Right lobe of liver (tissue), 6 donors: ENCODE measurements around the gene IGLL5. TPM values are rescaled to one million over a fixed set of nuclear protein-coding genes. Genes with fewer than 3 reads are reported as not detected.

ENCODE experiments used
- ATAC-seq, 4 donors: fragments of 200-7000 bp; cut with Tn5 transposase; one replicate each; pipeline ENCODE4 v1.9.1; 2020; ENCODE audit warnings: mild to moderate bottlenecking in 4 of 4, moderate library complexity in 4 of 4
- DNase-seq, 3 donors: peaks; one replicate each; pipeline ENCODE4 v3.0.0-alpha.2; 2020
- H3K27ac ChIP-seq, 3 donors: fragments of 200-600 bp; one replicate each; pipeline ENCODE4 v1.8.0; 2022
- H3K27me3 ChIP-seq, 2 donors: fragments of 200-600 bp; one replicate each; pipeline ENCODE4 v1.8.0; 2022
- H3K36me3 ChIP-seq, 4 donors: fragments of 200-600 bp; sonication (generic) in 1 of 4; one replicate each; pipeline versions ENCODE4 v1.5.1 to v1.8.0; 2017 to 2022; ENCODE audit warnings: control low read depth in 1 of 4
- H3K4me1 ChIP-seq, 4 donors: fragments of 200-600 bp; sonication (generic) in 1 of 4; one replicate each; pipeline versions ENCODE4 v1.5.1 to v1.8.0; 2017 to 2022; ENCODE audit warnings: control low read depth in 1 of 4
- H3K4me3 ChIP-seq, 3 donors: fragments of 200-600 bp; one replicate each; pipeline ENCODE4 v1.8.0; 2022
- H3K9me3 ChIP-seq, 4 donors: fragments of 200-600 bp; sonication (generic) in 1 of 4; one replicate each; pipeline versions ENCODE4 v1.5.1 to v1.8.0; 2017 to 2022; ENCODE audit warnings: control low read depth in 1 of 4
- POLR2A ChIP-seq: fragments of 450-650 bp; IDR thresholded peaks from one replicate; pipeline ENCODE4 v1.6.1; 2017; ENCODE audit warnings: antibody characterized with exemption, mild to moderate bottlenecking
- WGBS: methylation state at CpG from one replicate; pipeline ENCODE4 v1.1.6; 2018; ENCODE audit warnings: low coverage, low lambda C conversion rate; ENCODE audit not compliant: insufficient coverage; ENCODE audit errors: missing lambda C conversion rate; 5-methylcytosine and 5-hydroxymethylcytosine counted together
- intact Hi-C, 2 donors: fragments of 100-400 bp; cut with DNase I; formaldehyde crosslinking; loops; one replicate each; pipeline versions ENCODE4 v1.11.2 to v1.14.1; 2022
- total RNA-seq, 6 experiments: library from RNA; depleted of rRNA in 2 of 6; stranded (reverse); fragments of >200 nt in 2 of 6; fragmentation: NEBNext Ultra II Directional in 3 of 6; extraction: Animal tissue kit (Norgen Biotek cat#: 25700) in 3 of 6; gene quantifications; one replicate each; pipeline versions ENCODE4 v1.1.0 to v1.2.4, GENCODE V29; 2016 to 2023
- TF ChIP-seq, protein P1 (sequence below), 4 donors: fragments of 200-600 bp in 3 of 4; fragments of 450-650 bp in 1 of 4; IDR thresholded peaks; one replicate each; pipeline versions ENCODE4 v1.5.1 to v1.8.0; 2016 to 2022; ENCODE audit warnings: antibody characterized with exemption in 4 of 4, mild to moderate bottlenecking in 2 of 4
- donor health status: DM: no; HTN: yes; CAD: no.
- donor health status: DM: no; HTN: no; CAD: no.
- donor health status: DM: no; HTN: no; CAD: no.
- donor health status: DM: no; HTN: yes; CAD: no.
- donor health status: DM: no; HTN: yes; CAD: no.

IGLL5 gene
- total RNA-seq, 6 experiments from 2014 or later, result 1.6 to 4.1 (median 3.1) TPM

DNA sequence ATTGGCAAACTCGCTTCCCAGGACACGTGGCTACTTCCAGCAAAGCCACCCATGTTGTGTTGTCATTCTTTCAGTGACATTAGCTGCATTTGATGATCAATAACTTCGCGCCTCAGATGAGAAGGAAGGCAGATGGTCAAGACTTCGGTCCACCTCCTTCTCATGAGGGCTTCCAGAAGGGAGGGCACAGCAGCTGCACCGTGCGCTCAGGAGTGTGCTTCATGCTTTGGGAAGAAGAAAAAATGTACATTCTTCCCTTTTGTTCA lies 25.3 kb downstream of the IGLL5 start:
- Histone ChIP-seq H3K4me3 (no peak overlapping the region), H3K9me3 (no peaks in the 10 kb centered on the region), H3K27ac (no peak overlapping the region), H3K27me3 (no peaks in the 10 kb centered on the region), H3K4me1 (no peaks in the 10 kb centered on the region), H3K36me3 (no peaks in the 10 kb centered on the region)
- no peak for TF ChIP-seq POLR2A
- TF ChIP-seq, protein P1, sequence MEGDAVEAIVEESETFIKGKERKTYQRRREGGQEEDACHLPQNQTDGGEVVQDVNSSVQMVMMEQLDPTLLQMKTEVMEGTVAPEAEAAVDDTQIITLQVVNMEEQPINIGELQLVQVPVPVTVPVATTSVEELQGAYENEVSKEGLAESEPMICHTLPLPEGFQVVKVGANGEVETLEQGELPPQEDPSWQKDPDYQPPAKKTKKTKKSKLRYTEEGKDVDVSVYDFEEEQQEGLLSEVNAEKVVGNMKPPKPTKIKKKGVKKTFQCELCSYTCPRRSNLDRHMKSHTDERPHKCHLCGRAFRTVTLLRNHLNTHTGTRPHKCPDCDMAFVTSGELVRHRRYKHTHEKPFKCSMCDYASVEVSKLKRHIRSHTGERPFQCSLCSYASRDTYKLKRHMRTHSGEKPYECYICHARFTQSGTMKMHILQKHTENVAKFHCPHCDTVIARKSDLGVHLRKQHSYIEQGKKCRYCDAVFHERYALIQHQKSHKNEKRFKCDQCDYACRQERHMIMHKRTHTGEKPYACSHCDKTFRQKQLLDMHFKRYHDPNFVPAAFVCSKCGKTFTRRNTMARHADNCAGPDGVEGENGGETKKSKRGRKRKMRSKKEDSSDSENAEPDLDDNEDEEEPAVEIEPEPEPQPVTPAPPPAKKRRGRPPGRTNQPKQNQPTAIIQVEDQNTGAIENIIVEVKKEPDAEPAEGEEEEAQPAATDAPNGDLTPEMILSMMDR (IDR thresholded peaks at IDR 0.05), result no peak
- 65% methylated on average over 4 of the region's 7 CpGs for WGBS
- intact Hi-C loops, result no loop called here
- ATAC-seq, result no peak
- DNase-seq, result no peak

DNA sequence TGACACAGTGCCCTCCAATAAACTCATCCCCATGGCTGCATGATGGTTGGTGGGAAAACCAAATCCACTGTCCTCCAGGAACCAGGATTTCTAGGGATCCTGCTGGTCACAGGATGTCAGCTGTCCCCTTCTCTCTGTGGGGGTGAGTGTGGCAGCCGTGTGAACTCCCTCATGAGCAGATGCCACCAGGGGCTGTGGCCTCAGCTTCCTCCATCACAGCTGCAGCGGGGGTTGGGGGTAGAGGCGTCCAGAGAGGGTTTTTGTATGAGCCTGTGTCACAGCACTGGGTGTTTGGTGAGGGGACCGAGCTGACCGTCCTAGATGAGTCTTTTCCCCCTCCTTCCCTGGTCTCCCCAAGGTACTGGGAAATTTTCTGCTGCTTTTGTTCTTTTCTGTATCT lies 26.4 kb downstream of the IGLL5 start:
- Histone ChIP-seq H3K4me3 (no peak overlapping the region), H3K36me3 (no peaks in the 10 kb centered on the region), H3K27ac (no peak overlapping the region), H3K9me3 (no peaks in the 10 kb centered on the region), H3K27me3 (no peaks in the 10 kb centered on the region), H3K4me1 (no peaks in the 10 kb centered on the region)
- TF ChIP-seq, protein P1 (IDR thresholded peaks at IDR 0.05), result no peak
- TF ChIP-seq POLR2A, result no peak
- 40% methylated on average over 1 of the region's 5 CpGs for WGBS
- DNase-seq (no peak), ATAC-seq (no peak)
- intact Hi-C loops, result no loop called here

DNA sequence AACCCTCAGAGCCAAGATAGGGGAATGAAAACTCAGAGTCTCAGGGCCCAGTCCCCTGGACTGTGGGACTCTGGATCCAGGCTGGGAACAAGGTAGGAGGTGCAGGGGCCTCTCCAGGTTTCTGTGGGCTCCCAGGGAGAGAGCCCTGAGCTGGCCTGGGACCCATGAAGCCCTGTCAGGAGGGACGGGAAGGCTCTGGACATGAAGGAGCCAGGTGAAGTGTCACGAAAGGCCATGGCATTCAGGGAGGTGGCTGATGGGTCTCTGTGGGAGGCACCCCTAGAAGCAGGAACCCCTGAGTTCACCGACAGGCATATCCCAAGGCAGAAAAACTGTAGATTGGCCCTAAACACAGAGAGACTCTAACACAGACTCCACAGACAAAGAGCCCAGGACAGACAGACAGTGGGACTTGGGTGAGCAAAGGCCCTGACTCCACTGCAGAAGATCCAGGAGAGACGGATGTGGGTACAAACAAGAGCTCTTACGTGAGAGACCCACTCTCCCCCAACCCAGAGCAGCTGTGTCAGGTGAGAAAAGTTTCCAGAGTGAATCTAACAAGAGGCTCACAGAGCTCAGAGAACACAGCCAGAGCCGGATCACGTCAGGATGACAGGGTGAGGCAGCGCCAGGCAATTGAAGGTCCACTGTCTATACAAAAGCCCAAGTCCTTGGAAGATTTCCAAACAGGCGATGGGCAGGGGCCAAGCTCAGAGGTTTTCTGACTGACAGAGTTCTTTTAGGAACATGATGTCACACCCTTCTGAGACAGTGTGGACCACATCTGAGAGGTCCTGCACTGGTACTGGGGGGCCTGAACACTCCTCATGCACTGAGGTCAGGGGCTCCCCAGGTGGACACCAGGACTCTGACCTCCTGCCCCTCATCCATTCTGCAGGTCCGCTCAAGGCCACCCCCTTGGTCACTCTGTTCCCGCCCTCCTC lies 27.4 kb downstream of the IGLL5 start:
- intact Hi-C loops, result no loop called here
- Histone ChIP-seq H3K27ac (no peak overlapping the region), H3K27me3 (no peaks in the 10 kb centered on the region), H3K4me1 (no peaks in the 10 kb centered on the region), H3K9me3 (no peaks in the 10 kb centered on the region), H3K4me3 (no peak overlapping the region), H3K36me3 (no peaks in the 10 kb centered on the region)
- DNase-seq (no peak), ATAC-seq (no peak)
- 82% methylated on average over 2 of the region's 11 CpGs for WGBS
- TF ChIP-seq, protein P1 (IDR thresholded peaks at IDR 0.05), result no peak
- TF ChIP-seq POLR2A, result no peak

DNA sequence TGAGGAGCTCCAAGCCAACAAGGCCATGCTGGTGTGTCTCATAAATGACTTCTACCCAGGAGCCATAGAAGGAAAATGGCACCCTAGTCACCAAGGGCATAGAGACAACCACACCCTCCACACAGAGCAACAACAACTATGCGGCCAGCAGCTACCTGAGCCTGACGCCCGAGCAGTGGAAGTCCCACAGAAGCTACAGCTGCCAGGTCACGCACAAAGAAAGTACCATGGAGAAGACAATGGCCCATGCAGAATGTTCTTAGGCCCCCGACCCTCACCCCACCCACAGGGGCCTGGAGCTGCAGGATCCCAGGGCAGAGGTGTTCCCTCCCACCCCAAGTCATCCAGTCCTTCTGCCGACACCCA lies 28.0 kb downstream of the IGLL5 start:
- no peak for ATAC-seq
- 72% methylated on average over 3 of the region's 6 CpGs for WGBS
- no peak for DNase-seq

More for the DNA sequence above, 28.0 kb downstream of the IGLL5 start:
- Histone ChIP-seq H3K9me3 (no peaks in the 10 kb centered on the region), H3K27ac (no peak overlapping the region), H3K4me3 (no peak overlapping the region), H3K4me1 (no peaks in the 10 kb centered on the region), H3K36me3 (no peaks in the 10 kb centered on the region), H3K27me3 (no peaks in the 10 kb centered on the region)
- TF ChIP-seq, protein P1 (IDR thresholded peaks at IDR 0.05), result no peak
- no peak for TF ChIP-seq POLR2A
- intact Hi-C loops, result no loop called here
